ENCODE measurements around the gene SLC2A4RG. TPM values are rescaled to one million over a fixed set of nuclear protein-coding genes. Genes with fewer than 3 reads are reported as not detected.

SLC2A4RG gene, protein sequence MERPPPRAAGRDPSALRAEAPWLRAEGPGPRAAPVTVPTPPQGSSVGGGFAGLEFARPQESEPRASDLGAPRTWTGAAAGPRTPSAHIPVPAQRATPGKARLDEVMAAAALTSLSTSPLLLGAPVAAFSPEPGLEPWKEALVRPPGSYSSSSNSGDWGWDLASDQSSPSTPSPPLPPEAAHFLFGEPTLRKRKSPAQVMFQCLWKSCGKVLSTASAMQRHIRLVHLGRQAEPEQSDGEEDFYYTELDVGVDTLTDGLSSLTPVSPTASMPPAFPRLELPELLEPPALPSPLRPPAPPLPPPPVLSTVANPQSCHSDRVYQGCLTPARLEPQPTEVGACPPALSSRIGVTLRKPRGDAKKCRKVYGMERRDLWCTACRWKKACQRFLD
- 39.2 and 69.8 TPM in 2 replicates for total RNA-seq

DNA sequence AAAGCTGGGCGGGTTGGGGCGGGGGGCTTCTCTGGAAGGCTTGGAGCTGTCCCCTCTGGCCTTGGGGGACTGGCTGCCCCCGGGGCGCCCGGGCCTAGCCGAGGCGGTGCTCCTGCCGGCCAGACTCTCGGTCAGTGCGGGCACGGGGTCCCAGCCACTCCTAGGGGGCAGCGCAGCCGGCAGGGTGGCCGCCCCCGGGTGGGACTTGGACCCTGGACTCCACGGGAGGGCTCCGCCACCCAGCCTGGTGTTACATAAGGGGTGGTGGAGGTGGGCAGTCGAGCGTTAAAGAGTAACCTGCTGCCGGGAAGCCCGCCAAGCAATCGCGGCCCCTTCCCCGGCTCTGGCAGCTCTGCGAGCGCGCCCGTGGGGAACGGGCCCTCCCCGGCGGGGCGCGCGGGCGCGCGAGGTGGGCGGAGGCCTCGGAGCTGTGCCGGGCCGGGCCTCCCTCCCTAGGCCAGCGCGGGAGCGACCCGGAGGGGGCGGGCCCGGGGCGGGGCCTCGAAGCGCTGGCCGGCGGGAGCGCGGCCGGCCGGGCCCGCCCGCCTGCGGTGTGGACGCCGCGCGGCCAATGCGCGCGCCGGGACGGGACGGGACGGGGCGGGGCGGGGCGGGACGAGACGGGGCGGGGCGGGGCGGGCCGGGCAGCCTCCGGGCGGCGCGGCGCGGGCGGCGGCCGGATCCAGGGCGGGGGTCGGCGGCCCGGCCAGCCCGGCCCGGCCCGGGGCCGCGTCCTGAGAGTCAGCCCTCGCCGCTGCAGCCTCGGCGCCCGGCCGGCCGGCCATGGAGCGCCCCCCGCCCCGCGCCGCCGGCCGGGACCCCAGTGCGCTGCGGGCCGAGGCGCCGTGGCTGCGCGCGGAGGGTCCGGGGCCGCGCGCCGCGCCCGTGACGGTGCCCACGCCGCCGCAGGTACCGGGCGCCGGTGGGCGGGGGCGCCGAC is at the start of gene SLC2A4RG:
Gene SLC2A4RG (plus strand): TSS at position 647 of the 940 bp plus-strand sequence. CDS start 137 bp downstream, at position 784.

DNA sequence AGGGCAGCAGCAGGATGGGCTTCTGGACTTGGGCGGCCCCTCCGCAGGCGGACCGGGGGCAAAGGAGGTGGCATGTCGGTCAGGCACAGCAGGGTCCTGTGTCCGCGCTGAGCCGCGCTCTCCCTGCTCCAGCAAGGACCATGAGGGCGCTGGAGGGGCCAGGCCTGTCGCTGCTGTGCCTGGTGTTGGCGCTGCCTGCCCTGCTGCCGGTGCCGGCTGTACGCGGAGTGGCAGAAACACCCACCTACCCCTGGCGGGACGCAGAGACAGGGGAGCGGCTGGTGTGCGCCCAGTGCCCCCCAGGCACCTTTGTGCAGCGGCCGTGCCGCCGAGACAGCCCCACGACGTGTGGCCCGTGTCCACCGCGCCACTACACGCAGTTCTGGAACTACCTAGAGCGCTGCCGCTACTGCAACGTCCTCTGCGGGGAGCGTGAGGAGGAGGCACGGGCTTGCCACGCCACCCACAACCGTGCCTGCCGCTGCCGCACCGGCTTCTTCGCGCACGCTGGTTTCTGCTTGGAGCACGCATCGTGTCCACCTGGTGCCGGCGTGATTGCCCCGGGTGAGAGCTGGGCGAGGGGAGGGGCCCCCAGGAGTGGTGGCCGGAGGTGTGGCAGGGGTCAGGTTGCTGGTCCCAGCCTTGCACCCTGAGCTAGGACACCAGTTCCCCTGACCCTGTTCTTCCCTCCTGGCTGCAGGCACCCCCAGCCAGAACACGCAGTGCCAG is 42.8 kb upstream of the SLC2A4RG start, which contains the start of gene TNFRSF6B:
Gene TNFRSF6B (plus strand): TSS at position 25 of the 729 bp plus-strand sequence. CDS start 116 bp downstream, at position 141.

DNA sequence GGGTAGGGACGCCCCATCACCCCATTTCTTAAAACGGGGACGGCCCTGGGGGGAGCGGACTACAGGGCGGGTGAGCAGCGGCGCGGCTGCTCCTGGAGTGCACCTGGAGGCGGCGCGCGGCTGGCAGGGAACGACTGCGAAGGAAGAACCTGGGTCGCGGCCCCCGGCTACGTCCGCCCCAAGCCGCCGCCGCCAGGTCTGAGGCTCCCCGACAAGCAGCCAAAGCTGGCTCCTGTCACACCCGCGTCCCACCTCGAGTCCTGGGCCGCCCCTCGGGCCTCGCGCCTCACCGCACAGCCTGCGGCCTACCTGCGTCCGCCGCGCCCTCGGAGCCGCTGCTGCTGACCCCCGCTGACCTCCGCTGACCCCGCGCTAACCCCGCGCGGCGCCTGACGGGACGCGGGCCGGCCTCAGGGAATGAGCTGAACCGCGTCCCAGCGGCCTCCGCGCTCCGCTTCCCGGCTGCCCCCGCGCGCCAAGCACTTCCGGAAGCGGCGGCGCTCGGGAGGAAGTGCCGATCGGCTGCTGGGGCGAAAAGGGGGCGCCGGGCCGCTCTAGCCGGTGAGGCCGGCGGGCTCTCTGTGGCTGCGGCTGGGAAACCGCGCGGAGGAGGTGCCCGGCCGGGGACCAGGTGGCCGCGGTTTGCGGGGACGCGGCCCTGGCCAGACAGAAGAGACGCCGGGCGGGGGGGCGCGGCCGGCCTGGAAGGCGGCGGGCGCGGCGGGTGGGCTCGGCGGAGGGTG is 31.8 kb upstream of the SLC2A4RG start, which contains the start of the genes ARFRP1 and ZGPAT:
Gene ARFRP1 (minus strand): TSS at position 419 of the 743 bp plus-strand sequence. CDS start 885 bp downstream, outside the sequence.
Gene ZGPAT (plus strand): TSS at position 482 of the 743 bp plus-strand sequence. CDS start 542 bp downstream, outside the sequence.

DNA sequence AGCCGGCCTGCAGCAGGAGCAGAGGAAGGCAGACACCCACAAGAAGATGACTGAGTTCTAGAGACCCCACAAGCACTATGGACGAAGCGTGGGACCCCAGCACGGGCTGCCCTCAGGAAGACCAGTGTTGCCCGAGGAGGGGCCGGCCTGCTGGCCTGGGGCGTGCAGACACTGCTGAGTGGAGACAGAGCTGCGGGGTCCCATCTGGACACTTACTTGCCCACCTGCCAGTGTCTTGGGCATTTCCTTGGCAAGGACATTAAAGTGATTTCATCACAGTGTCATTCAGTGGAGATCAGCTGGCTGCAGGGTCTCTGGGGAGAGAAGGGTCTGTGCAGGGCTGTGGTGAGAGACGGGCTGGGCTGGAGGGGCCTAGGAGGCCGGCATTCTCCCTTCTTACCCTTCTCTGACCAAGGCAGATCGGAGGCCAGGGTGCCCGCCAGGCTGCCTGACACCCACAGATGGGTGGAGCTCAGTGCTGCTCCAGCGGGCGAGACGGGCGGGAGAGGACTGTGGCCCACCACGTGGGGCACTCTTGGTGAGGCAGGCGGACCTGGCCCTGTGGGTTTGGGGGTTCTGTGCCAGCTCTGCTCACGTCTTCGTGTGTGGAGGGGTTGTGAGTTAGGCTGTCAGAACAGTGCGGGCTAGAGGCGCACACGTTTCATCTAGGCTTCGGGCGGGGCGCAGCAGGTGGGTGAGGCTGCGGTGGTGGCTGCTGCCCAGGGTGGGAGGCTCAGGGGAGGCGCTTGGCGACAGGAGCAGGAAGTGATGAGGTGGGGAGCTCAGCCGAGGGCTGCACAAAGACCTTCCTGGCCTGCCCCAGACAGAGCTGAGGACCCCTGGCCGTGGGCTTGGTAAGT is 3.5 kb upstream of the SLC2A4RG start, which contains the start of gene LIME1:
Gene LIME1 (plus strand): TSS at position 806 of the 860 bp plus-strand sequence. CDS start 886 bp downstream, outside the sequence.

Other genes starting within 250 kb of the SLC2A4RG start
- gene EEF1A2, start 240.7 kb upstream of the SLC2A4RG start, total RNA-seq: not detected in 2 replicates
- 75.1 and 118 TPM in 2 replicates for gene PPDPF, start 219.0 kb upstream of the SLC2A4RG start, total RNA-seq
- gene PTK6, start 202.4 kb upstream of the SLC2A4RG start, total RNA-seq: 0.15 TPM in 1 of 2 replicates, not detected in the other
- gene SRMS, start 192.0 kb upstream of the SLC2A4RG start, total RNA-seq: not detected in 2 replicates
- gene FNDC11, start 185.6 kb upstream of the SLC2A4RG start, total RNA-seq: 0.05 and 0.12 TPM in 2 replicates
- 25.2 and 44.7 TPM in 2 replicates for gene HELZ2, start 165.5 kb upstream of the SLC2A4RG start, total RNA-seq
- 8.7 and 9.0 TPM in 2 replicates for gene GMEB2, start 112.7 kb upstream of the SLC2A4RG start, total RNA-seq
- 41.1 and 41.4 TPM in 2 replicates for gene STMN3, start 86.4 kb upstream of the SLC2A4RG start, total RNA-seq
- 8.2 and 14.4 TPM in 2 replicates for gene RTEL1, start 81.5 kb upstream of the SLC2A4RG start, total RNA-seq
- 2.5 and 3.1 TPM in 2 replicates for gene TNFRSF6B, start 43.1 kb upstream of the SLC2A4RG start, total RNA-seq
- 22.8 and 32.0 TPM in 2 replicates for gene ARFRP1, start 31.8 kb upstream of the SLC2A4RG start, total RNA-seq
- 15.8 and 16.9 TPM in 2 replicates for gene ZGPAT, start 31.7 kb upstream of the SLC2A4RG start, total RNA-seq
- gene LIME1, start 3.1 kb upstream of the SLC2A4RG start, total RNA-seq: 1.1 and 2.9 TPM in 2 replicates
- gene ZBTB46, start 91.5 kb downstream of the SLC2A4RG start, total RNA-seq: 3.0 and 6.2 TPM in 2 replicates
- not detected in 2 replicates for gene ABHD16B, start 121.7 kb downstream of the SLC2A4RG start, total RNA-seq
- gene TPD52L2, start 125.5 kb downstream of the SLC2A4RG start, total RNA-seq: 92.1 and 109 TPM in 2 replicates
- 33.3 and 34.3 TPM in 2 replicates for gene DNAJC5, start 155.3 kb downstream of the SLC2A4RG start, total RNA-seq
- 9.9 and 12.8 TPM in 2 replicates for gene UCKL1, start 216.6 kb downstream of the SLC2A4RG start, total RNA-seq
- gene ZNF512B, start 230.2 kb downstream of the SLC2A4RG start, total RNA-seq: 13.3 and 14.0 TPM in 2 replicates
- gene SAMD10, start 239.9 kb downstream of the SLC2A4RG start, total RNA-seq: not detected in 2 replicates
- gene PRPF6, start 241.4 kb downstream of the SLC2A4RG start, total RNA-seq: 52.2 and 56.1 TPM in 2 replicates